Myocyte (in vitro differentiated cells): Measurements from ENCODE around the gene LIPA. TPM values are rescaled to one million over a fixed set of nuclear protein-coding genes. Genes with fewer than 3 reads are reported as not detected.
"Not testable (repeated sequence)": the region's sequence is repeated elsewhere in the genome, so short reads cannot be mapped to it uniquely, and the experiment has no call there.

Experiments
- DNase-seq: peaks from one replicate; pipeline ENCODE4 v3.0.0-alpha.2; 2012; ENCODE audit warnings: low read depth
- total RNA-seq: library from RNA; depleted of rRNA; stranded (reverse); fragments of >200 nt; gene quantifications from 2 replicates; pipeline ENCODE4 v1.2.3, GENCODE V29; 2014

Gene LIPA
- total RNA-seq, 1 donor from 2014 or later = 45.4 TPM

DNA sequence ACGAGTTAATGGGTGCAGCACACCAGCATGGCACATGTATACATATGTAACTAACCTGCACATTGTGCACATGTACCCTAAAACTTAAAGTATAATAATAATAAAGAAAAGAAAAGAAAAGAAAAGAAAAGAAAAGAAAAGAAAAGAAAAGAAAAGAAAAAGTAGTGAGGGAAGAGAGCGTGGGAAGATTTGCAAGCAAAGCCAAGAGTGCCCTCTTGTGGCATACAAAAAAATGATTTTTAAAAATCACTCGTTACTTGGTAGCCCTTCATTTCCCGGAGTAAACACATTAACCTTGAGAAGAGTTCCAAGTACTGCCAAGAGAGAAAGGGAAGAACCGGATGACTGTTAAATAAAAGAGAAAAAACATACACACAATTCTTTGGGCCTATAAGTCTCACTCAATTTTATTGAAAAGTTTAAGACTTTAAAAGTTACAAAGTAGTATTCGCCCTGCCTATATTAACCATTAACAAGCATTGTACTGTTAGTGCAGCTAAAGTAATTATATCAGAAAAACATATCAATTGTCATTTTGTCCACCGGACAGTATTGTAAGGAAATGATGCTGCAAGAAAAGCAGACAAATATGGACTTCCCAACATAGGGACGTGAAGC lies 38.3 kb downstream of the LIPA start:
- peak; percentile 58 for DNase-seq

DNA sequence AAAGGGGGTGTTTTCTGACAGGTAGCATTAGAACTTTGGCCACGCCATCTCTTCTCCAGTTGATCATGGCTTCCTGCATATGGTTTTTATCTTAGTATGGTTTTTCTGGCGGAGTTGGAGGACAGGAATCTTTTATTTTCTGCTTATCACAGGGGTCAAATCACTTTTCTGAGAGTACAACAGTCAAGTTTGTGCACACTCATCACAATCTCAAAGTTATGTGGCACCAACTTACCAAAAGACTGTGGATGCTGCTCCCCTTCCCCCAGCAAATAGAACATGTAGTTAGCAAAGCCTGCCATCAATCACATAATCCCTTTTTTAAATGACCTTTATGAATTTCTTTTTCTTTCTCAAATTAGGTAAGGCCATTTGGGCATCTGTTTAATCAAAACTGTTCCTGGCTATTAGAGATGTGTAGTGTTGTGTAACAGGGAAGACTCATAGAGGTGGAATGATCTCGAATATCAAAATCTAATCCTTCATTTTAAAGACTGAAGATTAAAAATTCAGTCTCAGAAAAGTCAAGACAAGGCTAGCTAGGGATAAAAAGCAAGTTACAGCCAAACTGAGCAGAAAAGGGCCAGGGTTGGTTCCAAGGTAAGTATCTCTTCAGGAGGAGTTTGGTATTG lies 40.7 kb downstream of the LIPA start:
- DNase-seq = no peak

DNA sequence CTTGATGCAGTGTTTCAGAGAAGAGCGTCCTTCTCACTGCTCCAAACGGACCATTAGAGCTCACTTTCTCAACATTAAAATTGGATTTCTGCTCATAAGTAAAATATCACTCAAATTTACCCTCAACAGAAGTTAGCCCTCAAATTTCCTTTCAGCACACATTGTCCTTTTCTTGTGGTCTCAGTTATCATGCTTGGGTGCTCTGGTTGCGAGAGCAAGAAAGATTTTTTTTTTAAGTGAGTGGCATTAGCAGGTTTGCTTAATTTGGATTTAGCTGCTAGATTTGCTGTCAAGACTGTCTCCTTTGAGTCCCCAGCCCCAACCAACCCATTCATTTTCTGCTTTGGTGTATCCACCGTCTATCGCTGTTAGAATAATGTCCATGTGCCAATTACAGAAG lies 41.9 kb downstream of the LIPA start:
- DNase-seq = no peak

DNA sequence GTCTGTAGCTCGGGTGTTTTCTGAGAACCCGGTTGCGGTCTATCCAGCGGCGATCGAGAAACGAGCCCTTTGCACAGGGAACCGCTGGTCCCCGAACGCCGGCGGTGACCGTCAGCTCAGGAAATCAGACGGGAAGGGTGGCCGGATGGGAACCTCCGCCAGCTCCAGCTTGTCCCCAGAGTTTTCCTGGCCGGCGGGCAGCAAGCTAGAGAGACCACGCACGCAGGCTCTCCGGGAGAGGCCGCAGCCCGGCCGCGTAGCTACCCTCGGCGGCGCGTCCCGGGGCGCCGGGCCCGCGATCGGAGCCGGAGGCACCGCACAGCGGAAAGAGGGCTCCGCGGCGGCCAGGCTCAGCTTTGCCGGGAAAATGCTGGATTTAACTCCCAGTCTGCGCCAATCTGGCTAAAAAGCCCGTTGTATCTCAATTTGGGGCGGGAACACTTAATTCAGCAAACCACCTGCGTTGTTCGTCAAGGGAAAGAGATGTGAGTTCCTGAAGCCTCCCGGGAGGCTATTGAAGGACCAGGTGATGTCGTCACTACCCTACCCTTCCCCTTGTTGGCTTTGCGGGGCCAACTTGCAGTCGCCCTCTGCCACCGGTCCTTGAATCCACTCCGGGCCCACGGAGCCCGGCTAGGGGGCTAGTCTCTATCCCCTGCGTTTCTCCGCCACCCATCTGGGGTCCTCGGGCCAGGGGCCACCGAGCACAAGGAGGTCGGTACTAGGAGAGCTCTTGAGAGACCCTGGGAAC lies 43.6 kb downstream of the LIPA start:
- DNase-seq = peak; percentile 36

DNA sequence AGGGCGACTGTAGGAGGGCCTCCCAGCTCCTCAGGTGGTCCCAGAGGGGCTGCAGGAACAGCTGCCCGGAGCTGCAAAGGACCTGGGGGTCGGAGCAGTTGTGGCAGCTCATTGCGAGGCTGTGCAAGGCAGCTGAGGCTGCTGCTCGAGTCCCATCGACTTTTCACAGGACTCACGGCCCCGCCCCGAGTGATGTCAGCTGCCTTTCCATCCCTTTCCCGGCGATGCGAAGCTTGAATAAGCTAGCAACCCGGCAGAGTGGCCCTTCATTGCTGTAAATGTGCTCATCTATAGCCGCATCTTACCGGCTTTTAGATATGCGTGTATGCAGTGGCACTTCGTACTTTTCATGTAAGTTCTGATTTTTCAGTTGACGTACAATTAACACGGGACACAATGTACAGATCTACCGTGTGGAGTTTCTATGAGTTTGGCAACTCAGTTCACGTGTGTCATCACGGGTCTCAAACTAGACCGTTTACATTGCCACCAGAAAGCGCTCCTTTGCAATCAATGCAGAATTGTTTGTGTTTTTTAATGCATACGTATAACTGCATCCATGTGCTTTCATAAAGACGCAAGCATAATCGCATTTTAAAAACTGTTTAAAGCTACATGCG lies 44.3 kb downstream of the LIPA start, which contains the start of gene CH25H:
CH25H (minus strand) TSS at position 137 of the 620 bp plus-strand sequence; CDS start at position 112, 25 bp downstream.
- DNase-seq = peak; percentile 77

DNA sequence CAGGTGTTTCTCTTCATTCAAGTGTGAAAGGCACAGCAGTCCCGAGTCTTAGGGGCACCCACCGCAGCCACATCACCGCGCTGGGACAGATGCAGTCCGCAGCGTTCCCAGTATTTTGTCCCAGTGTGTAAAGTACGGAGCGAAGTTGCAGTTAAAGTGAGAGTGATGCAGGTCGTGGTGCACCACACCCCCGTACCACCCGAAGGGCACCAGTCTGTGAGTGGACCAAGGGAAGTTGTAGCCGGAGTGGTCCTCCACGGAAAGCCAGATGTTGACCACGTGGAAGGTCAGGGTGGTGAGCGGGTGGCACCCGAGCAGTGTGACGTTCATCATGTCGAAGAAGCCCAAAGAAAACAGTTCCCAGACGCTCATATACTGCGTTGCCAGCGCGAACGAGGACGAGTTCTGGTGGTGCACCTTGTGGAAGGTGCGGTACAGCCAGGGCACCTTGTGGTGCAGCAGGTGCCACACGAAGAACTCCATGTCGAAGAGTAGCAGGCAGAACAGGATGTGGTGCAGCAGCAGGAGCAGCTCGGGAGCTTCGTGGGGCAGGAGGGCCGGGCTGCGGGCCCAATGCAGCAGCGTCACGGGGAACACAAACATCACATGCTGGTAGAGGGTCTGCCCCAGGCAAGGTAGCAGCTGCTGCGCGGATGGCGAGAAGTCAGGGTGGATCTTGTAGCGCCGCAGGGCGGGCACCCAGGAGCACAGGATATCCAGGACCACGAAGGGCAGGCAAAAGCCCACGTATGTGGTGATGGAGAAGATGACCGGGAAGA lies 45.0 kb downstream of the LIPA start:
- peak; percentile 40 for DNase-seq

DNA sequence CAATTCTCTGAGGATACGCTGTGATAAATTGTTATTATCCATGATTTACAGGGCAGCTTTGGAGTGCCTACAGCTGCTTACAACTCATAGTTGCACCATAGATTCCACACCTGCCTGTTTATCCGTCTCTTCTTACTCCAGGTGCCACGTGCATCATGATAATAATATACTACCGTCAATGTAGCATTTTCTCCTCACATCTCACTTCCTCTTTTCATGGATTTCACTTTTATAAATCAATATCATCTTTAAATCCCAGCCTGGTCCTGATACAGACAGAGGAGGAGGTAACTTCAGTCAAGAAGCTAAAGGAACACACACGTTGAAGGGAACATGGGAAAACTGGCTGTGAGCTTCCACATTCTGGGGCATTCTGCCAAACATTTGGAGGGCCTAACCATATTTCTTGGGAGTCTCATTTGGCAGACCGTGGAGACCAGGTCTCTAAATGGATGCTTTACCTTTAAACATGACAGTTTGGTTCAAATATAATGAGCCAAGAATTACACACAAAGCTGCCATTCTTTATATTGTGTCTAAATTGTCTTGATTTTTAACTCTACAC lies 46.9 kb downstream of the LIPA start:
- DNase-seq = peak; percentile 10

DNA sequence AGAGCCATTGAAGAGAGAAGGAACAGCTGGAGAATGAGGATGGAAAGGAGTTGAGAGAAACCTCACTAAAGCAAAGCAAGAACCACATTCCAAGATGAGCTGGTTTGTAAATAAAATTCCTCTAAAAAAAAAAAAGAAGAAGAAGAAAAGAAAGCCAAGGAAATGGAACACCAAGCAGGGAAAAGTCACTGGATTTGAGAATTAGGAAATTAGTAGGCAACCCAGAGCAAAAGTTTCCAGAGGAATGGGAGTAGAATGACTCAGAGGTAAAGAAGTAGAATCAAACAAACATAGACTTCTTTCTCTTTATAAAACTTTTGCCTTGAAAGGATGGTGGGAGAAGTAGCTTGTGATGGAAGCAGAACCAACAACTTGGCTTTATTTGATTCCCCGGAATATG lies 48.3 kb downstream of the LIPA start:
- no peak for DNase-seq

DNA sequence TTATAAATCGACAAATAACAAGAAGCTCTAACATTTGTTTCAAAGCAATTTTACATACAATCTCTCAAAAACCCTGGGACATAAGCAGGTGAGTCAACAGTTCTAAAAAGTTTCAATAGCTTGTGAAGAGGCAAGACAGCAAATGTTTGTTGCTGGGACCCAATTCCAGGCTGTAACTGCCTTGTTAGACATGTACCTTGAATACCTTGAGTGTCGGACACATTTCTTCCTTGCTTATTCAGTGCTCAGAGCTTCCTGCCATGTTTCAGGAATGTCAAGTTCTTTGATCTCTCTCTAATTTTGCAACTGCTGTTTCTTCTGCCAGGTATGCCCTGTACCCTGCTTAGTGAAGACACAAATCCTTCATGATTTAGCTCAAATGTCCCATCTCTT lies 49.5 kb downstream of the LIPA start:
- no peak for DNase-seq

DNA sequence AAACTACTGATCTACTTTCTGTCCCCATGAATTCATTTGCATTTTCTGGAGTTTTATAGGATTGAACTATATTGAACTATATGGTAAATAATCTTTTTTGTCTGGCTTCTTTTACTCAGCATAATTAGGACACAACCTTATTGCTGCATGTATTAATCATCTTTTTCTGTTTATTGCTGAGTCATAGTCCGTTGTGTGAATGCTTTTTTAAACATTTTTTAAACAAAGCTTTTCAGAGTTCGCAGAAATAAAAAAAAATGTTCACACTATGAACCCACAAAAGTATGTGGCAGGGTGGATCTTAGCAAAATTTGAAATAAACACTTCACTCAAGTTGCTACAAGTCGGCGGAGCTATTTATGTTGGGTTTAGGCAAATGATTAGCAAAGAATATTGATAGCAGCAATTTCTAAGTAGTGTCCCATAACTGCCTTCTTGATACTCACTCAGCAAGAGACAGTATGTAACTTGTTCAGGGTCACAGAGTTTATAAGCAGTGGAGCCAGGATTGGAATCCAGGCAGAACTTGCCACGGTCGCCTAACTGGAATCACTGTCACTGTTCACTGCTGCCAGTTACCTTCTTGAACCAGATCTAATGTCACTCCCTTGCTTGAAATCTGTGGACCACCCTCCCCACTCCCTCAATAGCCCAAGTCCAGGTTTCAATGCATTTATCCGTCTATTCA lies 50.1 kb downstream of the LIPA start:
- DNase-seq = no peak

DNA sequence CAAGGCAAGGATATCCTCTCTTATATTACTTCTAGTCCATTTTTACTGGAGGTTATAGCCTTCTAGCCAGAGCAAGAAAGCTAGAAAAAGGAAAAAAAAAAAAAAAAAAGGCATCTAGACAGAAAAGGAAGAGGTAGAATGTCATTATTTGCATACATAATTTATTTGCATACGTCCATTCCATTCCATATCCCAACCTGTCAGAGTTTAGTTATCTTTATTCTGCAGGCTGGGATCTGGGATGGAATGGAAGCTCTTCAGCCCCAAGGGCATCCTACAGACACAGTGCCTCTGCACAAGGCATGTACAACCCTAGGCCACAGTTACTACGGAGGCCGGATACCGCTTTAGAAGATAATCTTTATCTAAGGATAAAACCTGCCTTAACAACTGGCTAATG lies 54.1 kb downstream of the LIPA start:
- DNase-seq = no peak

DNA sequence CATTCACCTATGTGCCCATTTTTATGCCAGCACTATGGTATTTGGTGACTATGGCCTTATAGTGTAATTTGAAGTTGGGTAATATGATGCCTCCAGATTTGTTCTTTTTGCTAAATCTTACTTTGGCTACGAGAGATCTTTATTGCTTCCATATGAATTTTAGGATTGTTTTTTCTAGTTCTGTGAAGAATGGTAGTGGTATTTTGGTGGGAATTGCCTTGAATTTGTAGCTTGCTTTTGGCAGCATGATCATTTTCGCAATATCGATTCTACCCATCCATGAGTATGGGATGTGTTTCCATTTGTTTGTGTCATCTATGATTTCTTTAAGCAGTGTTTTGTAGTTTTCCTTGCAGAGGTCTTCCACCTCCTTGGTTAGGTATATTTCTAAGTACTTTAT lies 60.3 kb downstream of the LIPA start:
- not testable (repeated sequence) for DNase-seq

DNA sequence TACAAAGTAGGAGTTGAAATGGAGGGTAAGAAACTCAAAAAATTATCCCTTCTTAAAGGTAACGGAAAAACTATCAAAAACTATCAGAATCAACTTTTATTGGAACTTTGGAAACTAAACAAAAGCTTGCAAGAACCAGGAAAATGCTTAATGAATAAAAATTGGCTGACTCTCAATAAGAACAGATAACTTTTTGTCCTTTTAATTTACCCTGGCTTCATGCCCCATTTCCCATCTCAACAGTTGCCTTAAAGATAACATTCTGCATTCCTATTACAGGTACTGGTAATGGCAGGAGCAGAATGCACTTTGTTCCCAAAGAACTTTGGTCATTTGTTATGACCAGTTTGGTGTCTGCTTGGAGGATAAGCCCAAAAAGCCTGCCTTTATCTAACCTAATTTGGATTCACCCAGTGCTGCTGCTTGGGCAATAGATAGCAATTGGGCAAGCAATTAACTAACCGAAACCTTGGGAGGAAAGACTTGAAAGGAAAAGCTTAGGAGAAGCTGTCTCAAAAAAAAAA lies 62.3 kb downstream of the LIPA start:
- no peak for DNase-seq

DNA sequence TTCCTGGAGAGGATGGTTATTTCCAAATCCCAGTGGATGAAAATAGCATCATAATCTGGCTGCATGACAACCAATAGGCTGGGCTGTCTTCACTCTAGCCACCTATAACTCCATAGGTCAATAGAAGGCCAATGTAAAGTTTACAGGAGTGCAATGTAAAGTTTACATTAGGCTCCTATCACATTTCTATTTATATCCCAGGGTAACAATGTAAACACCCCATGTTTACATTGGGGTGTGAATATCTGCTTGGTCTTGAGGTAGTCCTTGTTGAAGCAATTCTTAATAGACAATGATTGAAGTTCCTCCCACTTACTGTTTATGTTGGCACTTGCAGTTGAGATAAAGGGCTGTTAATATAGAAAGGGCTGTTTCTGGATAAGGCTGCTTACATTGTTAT lies 65.9 kb downstream of the LIPA start:
- DNase-seq = no peak

DNA sequence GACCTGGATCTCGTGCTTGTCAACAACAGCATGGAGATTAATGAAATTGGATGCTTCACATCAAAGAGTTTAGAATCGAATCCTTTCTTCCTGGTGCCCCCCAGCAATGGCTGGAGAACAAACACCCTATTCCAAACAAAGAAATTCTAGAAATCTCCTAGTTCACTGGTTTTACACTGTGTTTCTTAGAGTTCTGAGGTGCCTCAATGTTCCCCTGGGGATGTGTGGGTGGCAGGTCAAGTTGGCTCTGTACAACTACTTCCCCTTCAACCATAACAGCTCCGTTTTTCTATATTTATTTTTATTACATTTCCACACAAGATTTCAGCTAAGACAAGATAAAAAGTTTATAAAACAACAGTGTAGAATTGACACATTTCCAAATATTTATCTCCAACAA lies 66.9 kb downstream of the LIPA start:
- DNase-seq = no peak

DNA sequence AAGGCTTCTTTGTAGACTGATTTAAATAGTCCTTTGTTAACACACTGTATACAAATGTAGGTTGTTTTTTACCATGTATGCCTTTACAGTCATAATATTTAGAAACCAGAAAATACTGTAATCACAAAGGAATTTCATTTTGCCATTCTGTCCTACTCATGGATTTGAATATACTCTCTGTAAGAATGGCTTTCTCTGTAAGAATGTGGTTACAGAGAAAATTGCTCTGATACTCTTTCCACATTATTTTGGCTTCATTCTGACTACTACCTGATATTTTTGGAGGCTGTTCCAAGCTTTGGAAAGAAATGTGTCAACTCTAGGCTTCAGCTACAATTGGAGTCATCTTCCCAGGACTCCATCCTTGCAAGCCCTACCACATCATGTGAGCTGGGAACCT lies 68.0 kb downstream of the LIPA start:
- DNase-seq = no peak

DNA sequence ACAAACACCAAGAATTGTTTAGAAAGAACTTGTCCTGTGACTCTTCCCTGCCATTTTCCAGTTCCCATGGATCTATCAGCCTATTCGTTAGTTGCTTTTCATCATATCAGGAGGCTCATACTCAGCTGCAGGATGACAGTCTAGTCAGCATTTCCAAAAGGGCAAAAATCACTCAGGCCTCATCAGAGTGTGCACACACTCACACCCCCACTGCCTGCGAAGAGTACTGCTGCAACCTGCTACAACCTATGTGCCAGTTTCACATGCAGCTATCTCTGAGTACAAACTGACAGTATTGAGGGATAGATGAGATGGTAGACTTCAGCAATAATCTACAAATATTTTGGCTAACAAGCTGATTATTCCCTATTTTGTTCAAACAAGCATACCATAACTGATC lies 68.7 kb downstream of the LIPA start:
- no peak for DNase-seq

DNA sequence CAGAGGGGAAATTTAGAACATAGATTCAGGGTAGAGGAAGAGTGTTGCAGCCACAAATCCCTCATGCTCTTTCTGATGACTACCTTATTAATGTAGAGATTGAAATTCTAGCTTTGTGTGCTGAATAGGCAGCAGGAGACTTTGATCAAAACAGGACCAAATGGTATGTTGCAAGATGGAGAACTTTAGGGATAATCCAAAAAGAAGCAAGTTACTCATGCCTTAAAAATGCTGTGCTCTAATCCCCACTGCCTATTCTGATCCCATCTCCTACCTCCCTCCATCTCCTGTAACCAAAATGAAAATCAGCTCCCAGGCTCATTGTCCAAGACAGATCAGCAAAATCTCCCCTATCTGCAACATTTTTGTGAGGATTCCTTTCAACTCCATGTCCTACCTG lies 75.8 kb downstream of the LIPA start:
- DNase-seq = no peak

DNA sequence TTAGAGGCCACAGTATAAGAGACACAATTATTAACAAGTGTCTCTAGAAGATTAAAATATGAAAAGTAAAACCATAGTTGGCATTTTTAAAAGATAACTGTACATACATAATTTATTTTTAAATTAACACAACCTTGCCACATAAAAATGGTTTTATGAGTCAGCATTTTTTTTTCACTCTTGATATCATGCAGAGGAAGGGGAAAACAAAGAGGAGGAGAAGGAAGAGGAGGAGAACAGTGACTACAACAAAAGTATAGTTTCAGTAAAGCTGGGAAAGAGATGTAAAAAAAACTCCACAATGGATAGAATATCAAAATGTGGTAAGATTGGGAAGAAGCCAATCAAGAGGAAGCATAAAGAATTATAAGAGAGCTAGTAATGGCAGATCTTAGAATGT lies 78.5 kb downstream of the LIPA start:
- DNase-seq = peak; percentile 18

DNA sequence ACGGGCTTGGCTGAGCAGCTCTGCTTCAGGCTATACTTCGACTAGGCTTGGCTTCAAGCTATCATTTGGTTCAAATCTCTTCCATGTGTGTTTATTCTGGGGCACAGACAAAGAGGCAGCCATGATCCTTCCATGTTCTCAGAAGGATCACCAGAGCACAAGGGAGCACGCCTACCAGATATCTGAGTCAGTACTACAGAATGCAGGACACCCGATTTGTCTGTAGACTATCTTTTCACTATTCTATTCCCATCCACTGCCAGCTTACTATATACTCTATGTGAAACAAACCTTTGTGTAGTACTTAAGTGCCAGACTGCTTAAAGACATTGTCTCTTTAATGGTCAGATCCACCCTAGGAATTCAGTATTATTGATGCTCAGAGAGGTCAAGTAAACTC lies 79.6 kb downstream of the LIPA start:
- DNase-seq = peak; percentile 18
